ENCODE results near the gene DESI2.
A peak's percentile ranks its signal among the peaks of the same experiment; 100 is the strongest.

The DESI2 gene

GRCh38 chr1:244628789-244629188, 24.1 kb upstream of the DESI2 start:
- no peak for TF ChIP-seq CTCF (conservative IDR thresholded peaks at IDR 0.05)
- no peak for TF ChIP-seq ZFX (IDR thresholded peaks at IDR 0.05)
- no peak overlapping the region for H3K27ac ChIP-seq

- H3K27ac ChIP-seq: no peak overlapping the region
- TF ChIP-seq CTCF (conservative IDR thresholded peaks at IDR 0.05) (no peak), ZFX (IDR thresholded peaks at IDR 0.05) (no peak)
Measured at GRCh38 chr1:244633140-244633539, 19.8 kb upstream of the DESI2 start.

DNA sequence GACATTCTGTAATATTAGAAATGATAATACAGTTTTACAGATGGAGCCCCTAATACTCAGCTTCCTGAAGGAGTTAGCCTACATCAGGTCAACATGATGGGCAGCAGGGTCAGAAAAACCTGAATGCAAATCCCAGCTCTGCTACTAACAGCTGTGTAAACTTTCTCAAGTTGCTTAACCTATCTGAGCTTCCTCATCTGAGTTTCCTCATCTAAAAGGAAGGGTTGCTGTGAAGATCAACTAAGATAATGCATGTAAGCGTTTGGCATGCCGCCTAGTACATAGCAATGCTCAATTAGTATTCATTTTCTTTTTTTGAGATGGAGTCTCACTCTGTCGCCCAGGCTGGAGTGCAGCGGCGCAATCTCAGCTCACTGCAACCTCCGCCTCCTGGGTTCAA, 18.4 kb upstream of the DESI2 start:
- H3K27ac ChIP-seq: peak overlapping the region; percentile 18; the same call in 1 of the 2 replicates
- no peak for TF ChIP-seq CTCF (conservative IDR thresholded peaks at IDR 0.05)
- no peak for TF ChIP-seq ZFX (IDR thresholded peaks at IDR 0.05)

DNA sequence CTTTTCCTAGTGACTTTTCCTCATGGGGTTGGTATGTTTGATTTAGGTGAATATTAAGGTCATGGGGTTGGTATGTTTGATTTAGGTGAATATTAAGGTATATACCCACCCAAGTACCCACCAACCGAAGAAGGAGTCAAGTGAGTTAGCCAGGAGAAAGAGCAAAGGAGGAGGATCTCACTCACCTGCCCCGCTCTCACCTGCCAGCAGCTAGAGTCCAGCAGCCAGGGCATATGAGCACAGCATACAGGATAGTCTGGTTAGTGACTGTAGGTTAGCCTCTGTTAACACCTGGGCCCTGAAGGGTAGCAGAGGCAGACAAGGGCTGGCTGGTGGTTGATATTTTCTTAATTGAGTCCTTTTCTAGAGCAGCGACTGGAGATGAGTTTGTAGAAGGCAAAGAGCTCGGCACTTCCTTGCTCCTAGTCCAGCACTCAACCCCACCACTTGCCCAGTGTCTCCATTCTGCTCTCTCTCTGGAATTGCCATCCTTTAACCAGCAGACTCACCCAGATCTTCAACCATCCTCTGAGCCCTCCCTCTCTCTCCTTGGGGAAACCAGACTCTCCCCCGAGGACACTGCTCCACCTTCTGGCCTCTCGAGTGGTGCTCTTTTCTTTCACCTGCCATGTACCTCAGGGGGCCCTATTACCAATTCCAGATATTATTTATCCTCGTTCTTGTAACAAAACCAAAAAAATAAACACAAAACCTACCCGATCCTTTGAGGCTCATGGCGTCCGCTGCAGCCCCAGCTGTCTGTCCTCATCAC, 16.3 kb upstream of the DESI2 start:
- no peak overlapping the region for H3K27ac ChIP-seq
- TF ChIP-seq ZFX (IDR thresholded peaks at IDR 0.05) (no peak), CTCF (conservative IDR thresholded peaks at IDR 0.05) (no peak)

DNA sequence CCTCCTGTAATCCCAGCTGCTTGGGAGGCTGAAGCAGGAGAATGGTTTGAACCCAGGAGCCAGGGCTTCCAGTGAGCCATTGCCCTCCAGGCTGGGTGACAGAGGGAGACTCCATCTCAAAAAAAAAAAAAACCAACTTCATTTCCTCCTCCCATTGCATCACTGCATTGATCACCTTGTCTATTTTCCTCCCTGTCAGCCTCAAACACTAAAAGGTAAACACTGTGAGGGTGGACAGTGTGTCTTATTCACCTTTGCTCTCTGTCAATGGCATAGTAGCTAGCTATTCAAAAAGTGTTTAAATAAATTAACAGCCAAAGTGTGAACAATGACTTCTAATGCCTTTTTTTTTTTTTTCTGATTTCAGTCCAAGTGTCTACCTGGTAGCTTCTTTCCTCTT, 13.4 kb upstream of the DESI2 start:
- TF ChIP-seq ZFX (IDR thresholded peaks at IDR 0.05) (no peak), CTCF (conservative IDR thresholded peaks at IDR 0.05) (no peak)
- H3K27ac ChIP-seq: no peak overlapping the region

GRCh38 chr1:244640917-244641316, 12.0 kb upstream of the DESI2 start:
- no peak for TF ChIP-seq CTCF (conservative IDR thresholded peaks at IDR 0.05)
- no peak for TF ChIP-seq ZFX (IDR thresholded peaks at IDR 0.05)
- H3K27ac ChIP-seq: no peak overlapping the region

DNA sequence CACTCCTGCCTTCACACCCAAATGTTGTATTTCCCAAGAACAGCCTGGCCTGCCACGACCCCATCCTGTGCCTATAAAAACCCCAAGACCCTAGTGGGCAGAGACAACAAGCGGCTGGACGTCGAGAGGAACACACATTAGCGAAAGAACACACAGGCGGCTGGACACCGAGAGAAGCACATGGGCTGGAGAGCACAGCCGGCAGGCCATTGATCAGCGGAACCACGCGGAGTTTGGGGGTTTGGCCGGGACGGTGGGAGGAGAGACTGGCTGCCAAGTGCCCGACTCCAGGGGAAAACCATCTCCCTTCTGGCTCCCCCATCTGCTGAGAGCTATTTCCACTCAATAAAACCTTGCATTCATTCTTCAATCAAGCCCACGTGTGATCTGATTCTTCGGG, 10.4 kb upstream of the DESI2 start:
- no peak overlapping the region for H3K27ac ChIP-seq
- TF ChIP-seq ZFX (IDR thresholded peaks at IDR 0.05) (no peak), CTCF (conservative IDR thresholded peaks at IDR 0.05) (no peak)
